GM19467 (cell line): ENCODE measurements around the gene HOXA3.

Experiments
- ATAC-seq: cut with Tn5 transposase; IDR thresholded peaks from one replicate; pipeline ENCODE4 v1.9.1; 2021; ENCODE audit warnings: mild to moderate bottlenecking, moderate library complexity; ENCODE audit not compliant: unreplicated experiment

The HOXA3 gene

DNA sequence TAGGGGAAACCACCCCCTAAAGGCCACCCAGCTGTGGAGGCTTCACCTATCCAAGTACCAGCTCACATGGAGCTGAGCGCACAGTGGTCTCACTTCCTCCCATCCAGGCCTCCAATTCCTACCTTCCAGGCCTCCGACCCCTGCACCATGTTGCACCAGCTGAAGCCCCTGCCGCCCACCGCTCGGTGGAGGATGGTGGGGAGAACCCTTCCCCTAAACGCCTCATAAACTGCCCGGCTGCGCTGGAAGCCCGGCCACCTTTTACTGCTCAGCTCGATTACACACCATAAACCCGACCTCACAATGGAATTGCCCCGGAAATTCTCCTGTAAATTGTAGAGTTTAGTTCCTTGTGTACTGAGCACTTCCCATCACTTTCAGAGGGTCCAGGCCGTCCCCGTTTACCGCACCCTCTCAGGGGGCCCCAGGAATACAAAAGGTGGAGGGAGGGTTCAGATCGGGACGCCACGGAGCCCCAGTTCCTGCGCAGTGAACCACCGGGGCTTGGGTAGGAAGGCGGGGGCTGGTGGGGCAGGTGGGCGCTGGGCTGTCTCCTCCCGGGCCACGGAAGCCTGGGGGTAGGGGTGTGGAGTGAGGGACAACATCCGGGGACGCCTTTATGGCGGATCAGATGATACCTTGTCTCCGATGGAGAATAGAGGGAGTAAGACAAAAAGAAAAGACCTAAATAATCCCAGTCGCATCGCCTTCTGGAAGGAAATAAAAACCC, 5.5 kb upstream of the HOXA3 start:
- ATAC-seq: no peak

- no peak for ATAC-seq
These were observed 4.7 kb upstream of the HOXA3 start for GRCh38 chr7:27156916-27157701.

GRCh38 chr7:27156508-27156898, 4.1 kb upstream of the HOXA3 start, which contains the start of gene HOXA7:
Gene HOXA7, minus strand, starts transcription at chr7:27156675. Its CDS starts 130 bp downstream, at chr7:27156545.
- ATAC-seq: no peak

DNA sequence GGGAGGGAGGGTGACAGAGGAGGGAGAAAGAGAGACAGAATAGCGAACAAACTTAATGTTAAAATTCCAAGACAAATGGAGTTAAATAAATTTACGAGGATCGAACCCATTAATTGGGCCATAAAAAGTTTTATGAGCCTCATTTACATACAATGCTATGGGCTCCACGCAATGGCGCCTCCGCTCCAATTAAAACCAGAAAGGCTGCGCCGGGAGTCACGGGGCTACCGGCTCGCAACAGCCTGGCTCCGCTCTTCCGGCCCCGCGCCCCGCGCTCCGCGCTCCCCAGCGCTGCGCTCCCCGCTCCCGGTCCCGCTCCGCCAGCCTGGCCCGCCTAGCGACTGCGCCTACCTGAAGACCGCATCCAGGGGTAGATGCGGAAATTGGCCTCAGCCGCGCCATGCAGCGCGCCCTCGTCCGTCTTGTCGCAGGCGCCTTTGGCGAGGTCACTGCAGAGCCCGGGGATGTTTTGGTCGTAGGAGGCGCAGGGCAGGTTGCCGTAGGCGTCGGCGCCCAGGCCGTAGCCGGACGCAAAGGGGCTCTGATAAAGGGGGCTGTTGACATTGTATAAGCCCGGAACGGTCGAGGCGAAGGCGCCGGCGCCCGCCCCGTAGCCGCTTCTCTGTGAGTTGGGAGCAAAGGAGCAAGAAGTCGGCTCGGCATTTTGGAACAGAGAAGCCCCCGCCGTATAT, 3.6 kb upstream of the HOXA3 start:
- no peak for ATAC-seq

DNA sequence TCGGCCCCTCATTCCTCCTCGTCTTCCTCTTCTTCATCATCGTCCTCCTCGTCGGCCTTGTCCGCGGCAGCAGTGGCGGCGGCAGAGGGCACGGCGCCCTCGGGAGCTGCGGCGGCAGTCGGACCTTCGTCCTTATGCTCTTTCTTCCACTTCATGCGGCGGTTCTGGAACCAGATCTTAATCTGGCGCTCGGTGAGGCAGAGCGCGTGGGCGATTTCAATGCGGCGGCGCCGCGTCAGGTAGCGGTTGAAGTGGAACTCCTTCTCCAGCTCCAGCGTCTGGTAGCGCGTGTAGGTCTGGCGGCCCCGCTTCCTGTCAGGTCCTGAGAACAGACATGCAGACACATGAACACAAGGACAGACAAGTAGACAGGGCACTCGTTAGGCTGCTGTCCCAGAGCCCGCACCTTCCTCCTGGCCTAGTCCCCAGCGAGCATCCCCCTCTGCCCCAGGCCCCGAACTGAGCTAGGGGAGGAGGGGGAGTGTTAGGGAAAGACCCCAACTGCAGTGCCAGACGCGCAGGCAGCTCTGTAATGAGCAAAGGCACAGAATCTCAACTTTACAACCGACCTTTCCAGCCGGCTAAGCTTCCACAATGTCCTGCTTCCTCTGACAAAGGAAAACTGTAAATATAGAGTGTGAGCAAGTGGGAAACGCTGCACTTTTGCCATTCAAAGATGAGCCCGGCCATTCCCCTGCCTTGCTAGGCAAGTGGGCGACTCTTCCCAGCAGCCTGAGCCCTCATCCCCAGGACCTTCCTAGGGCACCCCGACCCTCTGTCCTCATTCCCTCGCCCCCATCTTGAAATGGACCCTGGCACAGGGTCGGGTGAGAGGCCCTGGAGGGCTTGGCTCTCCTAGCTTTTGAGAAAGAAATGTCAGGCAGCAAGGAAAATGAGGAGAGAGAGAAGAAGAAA, 2.8 kb upstream of the HOXA3 start:
- no peak for ATAC-seq

GRCh38 chr7:27154369-27154768, 2.0 kb upstream of the HOXA3 start:
- ATAC-seq: no peak

- no peak for ATAC-seq
These were observed 1.1 kb upstream of the HOXA3 start for GRCh38 chr7:27153526-27153925.

- ATAC-seq: no peak
These were observed 546 bp upstream of the HOXA3 start for GRCh38 chr7:27152816-27153442.

- no peak for ATAC-seq
These were observed 947 bp downstream of the HOXA3 start for GRCh38 chr7:27151341-27151930.

- ATAC-seq: peak; percentile 76
These were observed 1.6 kb downstream of the HOXA3 start for GRCh38 chr7:27150568-27151340.

DNA sequence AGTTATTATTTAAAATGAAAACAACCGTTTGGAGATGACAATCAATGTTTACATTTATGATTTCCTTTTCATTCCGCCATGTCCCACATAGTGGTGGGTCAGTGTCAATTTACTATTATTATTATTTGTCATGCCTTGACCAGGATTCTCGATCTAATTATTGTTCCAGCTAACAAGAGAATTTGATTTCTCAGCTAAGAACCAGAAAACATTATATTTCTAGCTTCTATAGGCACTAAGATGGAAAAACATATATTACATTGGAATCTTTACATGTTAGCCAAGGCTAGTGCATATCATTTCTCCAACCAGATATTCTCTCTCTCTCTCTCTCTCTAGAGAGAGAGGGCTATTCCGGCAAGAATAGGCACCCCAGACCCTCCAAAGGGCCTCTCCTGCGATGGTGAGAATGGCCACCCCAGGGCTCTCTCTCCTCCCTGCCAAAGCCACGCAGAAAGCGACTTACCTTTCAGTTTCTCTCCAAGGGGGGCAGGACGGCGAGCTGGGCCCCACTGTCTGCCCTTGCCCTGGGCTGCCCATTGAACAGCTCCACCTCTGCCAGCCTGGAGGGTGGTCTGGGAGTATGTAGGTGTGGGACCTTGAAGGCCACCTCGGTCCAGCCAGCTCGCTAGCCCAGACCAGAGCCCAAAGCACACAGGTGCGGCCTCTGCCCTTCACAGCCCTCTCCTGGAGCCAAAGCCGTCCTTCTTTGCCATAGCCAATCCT, 2.4 kb downstream of the HOXA3 start:
- ATAC-seq: no peak

DNA sequence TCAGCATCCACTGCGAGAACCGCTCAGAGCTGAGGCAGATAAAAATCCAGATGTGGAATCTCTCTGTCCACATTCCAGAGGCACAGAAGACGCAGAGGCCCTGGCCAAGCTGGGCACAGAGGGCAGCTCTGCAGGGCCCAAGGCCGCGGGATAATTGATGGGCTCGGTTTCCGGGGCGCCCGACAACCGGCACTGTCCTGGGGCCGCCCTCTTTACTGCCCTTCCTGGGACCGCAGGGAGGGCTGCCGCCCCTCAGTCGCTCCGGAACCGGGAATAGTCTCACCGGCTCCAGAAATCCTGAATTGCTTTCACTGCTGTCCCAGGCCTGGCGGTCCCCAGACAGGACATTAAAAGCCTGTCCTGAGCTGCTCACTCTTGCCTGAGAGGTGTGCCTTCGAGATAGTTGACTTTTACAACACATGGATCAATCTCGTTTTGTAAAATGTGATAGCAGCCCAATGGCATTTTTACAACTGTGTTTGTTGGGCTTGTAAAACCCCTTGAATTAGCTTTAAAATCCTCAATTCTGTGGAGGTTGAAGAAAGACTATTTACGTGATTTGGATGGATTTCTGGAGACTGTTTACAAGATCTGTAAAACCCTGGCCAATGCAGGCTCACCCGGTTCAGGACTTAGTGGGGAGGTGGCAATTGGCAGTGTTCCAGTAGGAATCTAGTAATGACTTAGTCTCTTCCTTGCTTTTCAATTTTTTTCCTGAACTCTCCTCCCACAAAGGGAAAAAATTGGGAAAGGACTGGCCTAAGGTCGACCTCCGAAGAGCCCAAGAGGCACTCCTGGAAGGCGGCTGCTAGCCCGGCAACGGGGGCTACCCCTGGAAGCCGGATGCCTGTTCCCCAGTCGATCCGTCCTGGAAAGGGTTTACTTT, 3.4 kb downstream of the HOXA3 start:
- no peak for ATAC-seq

DNA sequence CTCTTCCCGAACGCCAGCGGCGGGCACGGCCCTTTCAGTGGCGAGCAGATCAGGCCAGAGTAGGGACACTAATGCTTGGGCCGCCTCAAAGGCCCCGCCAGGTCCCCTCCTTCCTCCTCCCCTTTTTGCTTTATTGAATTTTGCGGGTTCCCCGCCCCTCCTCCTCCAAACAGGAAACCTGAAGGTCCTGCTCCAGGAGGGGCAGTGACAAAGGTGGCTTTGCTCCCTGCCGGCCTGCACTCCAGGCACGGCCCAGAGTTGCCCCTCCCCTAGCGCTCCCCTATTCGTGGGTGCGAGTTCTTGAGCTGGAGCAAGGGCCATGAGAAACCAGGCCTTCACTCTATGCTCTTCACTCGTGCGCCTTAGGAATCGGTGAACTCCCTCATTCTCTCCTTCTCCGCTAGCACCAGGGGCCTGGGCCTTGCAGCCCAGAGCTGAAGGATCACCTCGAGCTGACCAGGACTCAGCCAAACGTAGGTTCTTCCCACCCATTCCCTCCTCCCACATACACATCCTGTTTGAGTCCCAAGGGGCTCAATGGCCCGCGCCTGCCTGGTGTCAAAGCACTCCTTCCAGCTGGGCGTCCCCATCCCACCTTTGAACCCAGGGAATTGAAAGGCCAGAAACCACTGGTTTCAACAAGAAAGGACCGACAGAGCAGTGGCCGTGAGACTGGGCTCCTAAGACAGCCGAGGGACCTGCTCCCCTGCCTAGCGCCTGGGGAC, 4.2 kb downstream of the HOXA3 start:
- ATAC-seq: no peak

DNA sequence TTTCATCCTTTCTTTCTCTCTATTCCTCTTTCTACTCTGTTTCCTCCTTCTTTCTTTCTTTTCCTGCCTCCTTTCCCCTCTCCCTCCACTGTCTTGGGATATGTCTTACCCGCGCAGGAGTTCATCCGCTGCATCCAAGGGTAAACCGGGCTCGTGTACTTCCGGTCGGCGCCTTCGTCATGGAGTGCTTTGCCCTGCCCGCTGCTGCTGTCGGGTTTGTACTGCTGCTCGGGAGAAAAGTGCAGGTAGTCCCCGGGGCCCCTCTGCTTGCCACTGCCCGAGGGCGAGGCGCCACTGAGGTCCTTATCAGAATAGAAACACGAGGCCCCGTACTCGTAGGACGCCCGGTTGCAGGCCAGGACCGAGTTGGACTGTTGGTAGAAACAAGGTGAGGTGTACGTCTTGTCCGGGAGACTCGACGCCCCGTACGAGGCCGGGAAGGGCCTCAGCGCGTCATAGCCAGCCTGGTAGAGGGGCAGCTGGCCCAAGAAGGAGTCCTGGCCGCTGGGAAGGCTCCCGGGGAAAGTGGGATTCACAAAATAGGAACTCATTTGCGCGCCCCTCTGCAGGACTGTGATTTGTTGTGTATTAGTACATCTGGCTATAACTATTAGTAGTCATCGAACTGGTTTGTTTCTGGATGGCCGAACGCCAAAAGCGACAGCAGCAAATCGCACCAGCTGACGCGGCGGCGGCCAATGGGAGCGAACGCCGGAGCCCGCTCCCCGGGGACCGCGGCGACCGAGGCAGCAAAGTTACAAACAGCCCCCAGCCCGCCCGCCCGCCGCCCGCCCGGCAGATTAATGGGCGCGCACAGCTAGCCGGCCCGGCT, 5.0 kb downstream of the HOXA3 start, which contains the start of gene HOXA6:
TSS of gene HOXA6 (minus strand) at position 576 of the 832 bp plus-strand sequence. CDS start at position 551, 25 bp downstream.
- ATAC-seq: no peak

- no peak for ATAC-seq
These were observed 5.7 kb downstream of the HOXA3 start for GRCh38 chr7:27146491-27147198.
